K562 (cell line): ENCODE measurements around the gene DGKK. TPM values are rescaled to one million over a fixed set of nuclear protein-coding genes. Genes with fewer than 3 reads are reported as not detected.

Experiments
- ATAC-seq: fragments of 200-7000 bp; cut with Tn5 transposase; 3 replicates; pipeline ENCODE4 v1.9.1; 2020; ENCODE audit warnings: moderate library complexity
- BruUV-seq: library from RNA; stranded (reverse); fragments of 400-500 nt; replicated peaks from 2 replicates; lab custom pipeline; 2021; lab: Mats Ljungman, UMichigan
- CTCF ChIA-PET: fragments of 300-600 bp; formaldehyde crosslinking; extraction: SDS; loops from one replicate; lab custom pipeline; 2021; ENCODE audit warnings: low intra/inter-chr PET ratio; lab: Yijun Ruan, JAX
- POLR2A ChIA-PET: fragments of 300-600, 350-650 bp; sonication (Branson Sonifier 250); formaldehyde crosslinking; extraction: SDS; loops from one replicate; lab custom pipeline; 2021; ENCODE audit warnings: antibody characterized with exemption, inconsistent platforms; lab: Yijun Ruan, JAX
- DNase-seq, 4 experiments: peaks; one replicate each; pipeline versions ENCODE4 v3.0.0 to v3.0.0-alpha.2; 2011 to 2018; ENCODE audit warnings: low spot score in 3 of 4, mixed read lengths in 3 of 4; ENCODE audit errors: extremely low read depth in 1 of 4
- FAIRE-seq: peaks from 2 replicates; lab custom pipeline; 2011; peaks lifted over from hg19 to GRCh38; lab: Jason Lieb, UNC
- H2AFZ ChIP-seq: 2 replicates; pipeline ENCODE4 v1.6.0; 2011; ENCODE audit warnings: low read depth, low read length, control low read depth, inconsistent platforms
- H3K27ac ChIP-seq: fragments of 200-600 bp; 3 replicates; pipeline ENCODE4 v1.8.0; 2011; ENCODE audit warnings: low read depth, mild to moderate bottlenecking, control low read depth, inconsistent platforms, low read length, moderate library complexity, mixed read lengths; ENCODE audit errors: extremely low read depth
- H3K27me3 ChIP-seq, 2 experiments: fragments of 300-600 bp in 1 of 2; 2 replicates in 1 of 2; 3 replicates in 1 of 2; pipeline versions ENCODE4 v1.6.0 to v1.8.0; 2011; ENCODE audit warnings: inconsistent platforms in 2 of 2, low read length in 2 of 2, mild to moderate bottlenecking in 1 of 2, mixed read lengths in 1 of 2, moderate library complexity in 1 of 2; ENCODE audit not compliant: control insufficient read depth in 2 of 2, insufficient read depth in 2 of 2
- H3K36me3 ChIP-seq: fragments of 300-600 bp; 3 replicates; pipeline ENCODE4 v1.8.0; 2011; ENCODE audit warnings: mild to moderate bottlenecking, low read length, inconsistent platforms; ENCODE audit not compliant: control insufficient read depth, insufficient read depth
- H3K4me1 ChIP-seq, 2 experiments: fragments of 200-600 bp in 1 of 2; replicated peaks in 1 of 2; 2 replicates in 1 of 2; 3 replicates in 1 of 2; pipeline versions ENCODE4 v1.5.1 to v1.8.0; 2011; ENCODE audit warnings: inconsistent platforms in 2 of 2, low read length in 2 of 2, mild to moderate bottlenecking in 1 of 2, mixed read lengths in 1 of 2, moderate library complexity in 1 of 2; ENCODE audit not compliant: control insufficient read depth in 2 of 2, insufficient read depth in 2 of 2
- H3K4me2 ChIP-seq: 2 replicates; pipeline ENCODE4 v1.6.1; 2011; ENCODE audit warnings: low read length, control low read depth, inconsistent platforms, mixed read lengths; ENCODE audit not compliant: insufficient read depth
- H3K4me3 ChIP-seq: fragments of 200-600 bp; sonication (generic), shearing (Covaris generic); 2 replicates; pipeline ENCODE4 v1.5.1; 2016; ENCODE audit warnings: control low read depth, inconsistent platforms
- H3K79me2 ChIP-seq: fragments of 200-600 bp; 3 replicates; pipeline ENCODE4 v1.8.0; 2011; ENCODE audit warnings: low read length, inconsistent platforms; ENCODE audit not compliant: control insufficient read depth, insufficient read depth
- H3K9ac ChIP-seq, 2 experiments: 2 replicates each; pipeline versions ENCODE4 v1.6.0 to v1.6.1; 2011; ENCODE audit warnings: low read depth in 2 of 2, low read length in 2 of 2, control low read depth in 1 of 2, inconsistent platforms in 1 of 2, mild to moderate bottlenecking in 1 of 2, mixed read lengths in 1 of 2; ENCODE audit not compliant: insufficient read depth in 1 of 2
- H3K9me1 ChIP-seq: one replicate; pipeline ENCODE4 v1.6.0; 2011; ENCODE audit warnings: inconsistent platforms, mild to moderate bottlenecking, low read length, moderate library complexity; ENCODE audit not compliant: control insufficient read depth, insufficient read depth
- H3K9me3 ChIP-seq: replicated peaks from 2 replicates; pipeline ENCODE4 v1.5.1; 2011; ENCODE audit warnings: low read depth, low read length, inconsistent platforms; ENCODE audit not compliant: control insufficient read depth, insufficient read depth
- H4K20me1 ChIP-seq: replicated peaks from 2 replicates; pipeline ENCODE4 v1.6.1; 2011; ENCODE audit warnings: low read length, inconsistent platforms, mixed read lengths; ENCODE audit not compliant: control insufficient read depth, insufficient read depth
- GMEB1 ChIP-seq: fragments of 250-450 bp; sonication (Bioruptor Pico); IDR thresholded peaks from 2 replicates; pipeline ENCODE4 v1.4.0; 2020; ENCODE audit warnings: mild to moderate bottlenecking
- KDM1A ChIP-seq, 2 experiments: fragments of 450-650 bp; IDR thresholded peaks; 2 replicates each; pipeline ENCODE4 v1.6.1; 2016; ENCODE audit warnings: mild to moderate bottlenecking in 2 of 2
- MITF ChIP-seq: IDR thresholded peaks from 2 replicates; pipeline ENCODE4 v1.6.1; 2014; ENCODE audit warnings: antibody characterized with exemption
- MLX ChIP-seq, 2 experiments: fragments of 450-650 bp in 1 of 2; sonication (generic) in 1 of 2; formaldehyde crosslinking; conservative IDR thresholded peaks; 2 replicates each; pipeline versions ENCODE4 v1.4.0 to v1.8.1; 2020 to 2022; ENCODE audit warnings: mild to moderate bottlenecking in 1 of 2, missing genetic modification reagents in 1 of 2
- PHF20 ChIP-seq: fragments of 450-650 bp; IDR thresholded peaks from 2 replicates; pipeline ENCODE4 v1.6.1; 2018; ENCODE audit not compliant: partially characterized antibody
- POLR2AphosphoS2 ChIP-seq: IDR thresholded peaks from 2 replicates; pipeline ENCODE4 v1.6.1; 2012; ENCODE audit warnings: low read length, improper control_type of control experiment
- PTBP1 ChIP-seq: fragments of 200-400 bp; formaldehyde crosslinking; IDR thresholded peaks from 2 replicates; pipeline ENCODE4 v1.6.1; 2017; ENCODE audit warnings: low read depth, low read length
- RNF2 ChIP-seq: sonication (generic); IDR thresholded peaks from 2 replicates; pipeline ENCODE4 v1.6.1; 2016
- SIN3B ChIP-seq: fragments of 450-650 bp; IDR thresholded peaks from 2 replicates; pipeline ENCODE4 v1.6.1; 2017; ENCODE audit warnings: low read depth, mild to moderate bottlenecking, moderate library complexity
- SMAD4 ChIP-seq: fragments of 250-450 bp; sonication (Bioruptor Pico); conservative IDR thresholded peaks from 2 replicates; pipeline ENCODE4 v1.8.0; 2021; ENCODE audit warnings: inconsistent platforms, mild to moderate bottlenecking, moderate library complexity
- TARDBP ChIP-seq: fragments of 450-650 bp; IDR thresholded peaks from 2 replicates; pipeline ENCODE4 v1.6.1; 2016
- TOE1 ChIP-seq, 2 experiments: fragments of 450-650 bp in 1 of 2; sonication (generic) in 1 of 2; formaldehyde crosslinking in 1 of 2; IDR thresholded peaks; 2 replicates each; pipeline versions ENCODE4 v1.7.1 to v1.8.0; 2016 to 2022; ENCODE audit warnings: borderline replicate concordance in 2 of 2, mild to moderate bottlenecking in 2 of 2, antibody characterized with exemption in 1 of 2, inconsistent platforms in 1 of 2, low read depth in 1 of 2, missing genetic modification reagents in 1 of 2, moderate library complexity in 1 of 2
- ZBTB33 ChIP-seq: sonication (generic); formaldehyde crosslinking; IDR thresholded peaks from 2 replicates; pipeline ENCODE4 v1.8.1; 2023; ENCODE audit warnings: mild to moderate bottlenecking, missing genetic modification reagents
- ZFP30 ChIP-seq: fragments of 250-450 bp; sonication (Bioruptor Pico); IDR thresholded peaks from 2 replicates; pipeline ENCODE4 v1.8.0; 2022; ENCODE audit warnings: moderate library complexity, mild to moderate bottlenecking, inconsistent platforms, borderline replicate concordance
- ZFX ChIP-seq: sonication (generic); formaldehyde crosslinking; IDR thresholded peaks from 2 replicates; pipeline ENCODE4 v1.8.0; 2022; ENCODE audit warnings: mild to moderate bottlenecking, missing genetic modification reagents, moderate library complexity
- ZKSCAN1 ChIP-seq: fragments of 150-350 bp; IDR thresholded peaks from 2 replicates; pipeline ENCODE4 v1.6.1; 2016; ENCODE audit warnings: low read depth, low read length
- ZNF311 ChIP-seq: fragments of 250-450 bp; sonication (Bioruptor Pico); IDR thresholded peaks from 2 replicates; pipeline ENCODE4 v1.4.0; 2020; ENCODE audit warnings: mild to moderate bottlenecking, moderate library complexity
- WGBS: fragments of 100-300 bp; shearing (Covaris generic); methylation state at CpG from one replicate; pipeline ENCODE4 v1.1.6; 2016; ENCODE audit warnings: low coverage, mixed read lengths; ENCODE audit not compliant: insufficient coverage; ENCODE audit errors: missing lambda C conversion rate; 5-methylcytosine and 5-hydroxymethylcytosine counted together
- in situ Hi-C: fragments of 300-500 bp; cut with MboI; formaldehyde crosslinking; loops from 4 replicates; pipeline ENCODE4 v1.15.0; 2018; ENCODE audit warnings: inconsistent platforms, mixed read lengths
- intact Hi-C: fragments of 100-400 bp; cut with micrococcal nuclease; formaldehyde crosslinking; loops from 2 replicates; pipeline ENCODE4 v1.14.2; 2022
- polyA plus RNA-seq, 8 experiments: library from polyadenylated mRNA; depleted of rRNA in 4 of 8; stranded (reverse) in 5 of 8; unstranded in 3 of 8; fragments of >200 nt; fragmentation: Nextera tagmentation in 2 of 8; fragmentation: Illumina TruSeq in 1 of 8; extraction: Ambion mirVana in 2 of 8; extraction: Trizol in 1 of 8; gene quantifications; 2 replicates each; pipeline versions ENCODE4 v1.2.1 to v1.2.3, GENCODE V29; 2011 to 2014; ENCODE audit warnings: inconsistent platforms in 1 of 8, missing spikeins in 1 of 8
- total RNA-seq, 7 experiments: library from RNA; depleted of rRNA in 6 of 7; stranded (reverse); fragments of >200 nt in 6 of 7; fragmentation: Illumina TruSeq in 2 of 7; extraction: Trizol in 2 of 7; gene quantifications; 2 replicates each; pipeline versions ENCODE4 v1.2.1 to v1.2.3, GENCODE V29; 2011 to 2021; ENCODE audit warnings: low replicate concordance in 1 of 7

The DGKK gene
- total and polyA plus RNA-seq, 9 of the 15 experiments (the other 6 are each of a cell fraction or from before 2014, with no cell fraction given): not detected

GRCh38 chrX:50483283-50483682, 12.7 kb upstream of the DGKK start (continued):
- TF ChIP-seq KDM1A (IDR thresholded peaks at IDR 0.05) (no peak), SIN3B (no peak)

GRCh38 chrX:50475208-50475607, 4.6 kb upstream of the DGKK start:
- Histone ChIP-seq H3K27ac (no peak overlapping the region), H3K9me3 (no peaks in the 10 kb centered on the region), H3K4me3 (no peak overlapping the region), H3K9ac (no peak overlapping the region), H4K20me1 (no peaks in the 10 kb centered on the region), H3K9me1 (no peaks in the 10 kb centered on the region), H3K79me2 (no peaks in the 10 kb centered on the region), H3K4me2 (no peak overlapping the region), H2AFZ (no peak overlapping the region), H3K4me1 (peaks cover 0 to 5% of the 10 kb centered on the region in 2 experiments; a peak in 1 of 5 replicates), H3K27me3 (no peaks in the 10 kb centered on the region; a peak in 1 of 5 replicates), H3K36me3 (no peaks in the 10 kb centered on the region)
- DNase-seq (no peak), FAIRE-seq (no peak), ATAC-seq (no peak)
- no TSS peak for BruUV-seq
- intact Hi-C loops (no loop called here), in situ Hi-C loops (no loop called here)
- 2% methylated on average over 5 of the region's 5 CpGs for WGBS
- POLR2A ChIA-PET: no interaction called here
- CTCF ChIA-PET: no interaction called here
- TF ChIP-seq PTBP1 (no peak), ZFX (no peak), TOE1 (IDR thresholded peaks at IDR 0.05; ENCODE audit: borderline replicate concordance) (no peak), TOE1 (CRISPR knock-in tag; IDR thresholded peaks at IDR 0.05; ENCODE audit: borderline replicate concordance, low read depth) (no peak), ZBTB33 (CRISPR knock-in tag) (no peak), MITF (no peak), ZFP30 (no peak), SMAD4 (no peak), TARDBP (no peak), ZNF311 (CRISPR knock-in tag) (no peak), PHF20 (no peak), GMEB1 (no peak), RNF2 (no peak), ZKSCAN1 (no peak), POLR2AphosphoS2 (no peak), MLX (CRISPR knock-in tag; conservative IDR thresholded peaks at IDR 0.05) (no peak)
